Tibial nerve (tissue), 3 donors: ENCODE measurements around the gene TTC38.

Experiments
- CTCF ChIP-seq, 5 experiments: fragments of 200-600 bp in 3 of 5; fragments of 450-650 bp in 2 of 5; sonication (generic) in 3 of 5; IDR thresholded peaks; one replicate each; pipeline ENCODE4 v1.5.1; 2016 to 2019; ENCODE audit warnings: antibody characterized with exemption in 5 of 5, mild to moderate bottlenecking in 3 of 5, moderate library complexity in 2 of 5
- POLR2A ChIP-seq, 2 donors: fragments of 450-650 bp; IDR thresholded peaks; one replicate each; pipeline ENCODE4 v1.6.1; 2017; ENCODE audit warnings: antibody characterized with exemption in 2 of 2, mild to moderate bottlenecking in 2 of 2, moderate library complexity in 2 of 2

GRCh38 chr22:46220921-46221320 is 46.9 kb upstream of the TTC38 start:
- TF ChIP-seq CTCF (IDR thresholded peaks at IDR 0.05) (no peak), POLR2A (IDR thresholded peaks at IDR 0.05) (no peak)
